ENCODE data around the gene GJD2. TPM values are rescaled to one million over a fixed set of nuclear protein-coding genes. Genes with fewer than 3 reads are reported as not detected.

Gene GJD2
- total RNA-seq, 1 donor from 2014 or later = not detected

DNA sequence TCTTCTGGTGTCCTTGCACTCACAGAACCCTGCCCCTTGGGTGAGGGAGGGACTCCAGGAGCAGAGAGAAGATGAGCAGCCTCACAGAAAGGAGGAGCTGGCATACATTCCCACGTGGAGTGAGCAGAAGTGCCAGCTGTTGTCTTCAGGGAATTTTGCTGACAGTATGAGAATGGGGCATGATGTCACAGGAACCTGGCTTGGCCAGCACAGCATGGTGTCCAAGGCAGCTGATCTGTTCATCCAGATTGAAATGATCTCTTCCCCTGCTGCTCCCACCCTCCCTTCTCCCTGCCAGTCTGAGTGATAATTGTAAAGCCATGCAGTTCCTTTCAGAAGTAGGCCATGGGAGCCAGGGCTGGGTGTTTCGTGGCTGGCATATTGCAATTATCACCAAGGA is 53.3 kb downstream of the GJD2 start:
- Histone ChIP-seq H3K4me3 (ENCODE audit: low read length in 3 of 3) (no peak overlapping the region), H3K9me3 (ENCODE audit: control insufficient read depth in 3 of 3, low read length in 3 of 3) (no peaks in the 10 kb centered on the region), H3K36me3 (ENCODE audit: control insufficient read depth in 3 of 3, insufficient read depth in 3 of 3, low read length in 3 of 3) (no peaks in the 10 kb centered on the region), H3K27ac (ENCODE audit: low read depth, low read length) (no peak overlapping the region), H3K27me3 (ENCODE audit: control insufficient read depth in 3 of 3, insufficient read depth in 3 of 3, low read length in 3 of 3) (peaks cover 0 to 2% (median 0%) of the 10 kb centered on the region in 3 donors), H3K9ac (ENCODE audit: low read depth in 1 of 3, low read length in 3 of 3) (no peak overlapping the region), H3K4me1 (ENCODE audit: control insufficient read depth in 3 of 3, insufficient read depth in 3 of 3, low read length in 3 of 3) (no peaks in the 10 kb centered on the region)

Other genes with a start within 250 kb of the GJD2 start
- 8.4 TPM for gene GOLGA8B, start 171.3 kb downstream of the GJD2 start, total RNA-seq
- 1,126 TPM for gene ACTC1, start 40.6 kb upstream of the GJD2 start, total RNA-seq
- 19.8 TPM for gene AQR, start 214.7 kb upstream of the GJD2 start, total RNA-seq
- gene ZNF770, start 233.3 kb upstream of the GJD2 start, total RNA-seq = 22.4 TPM